Transverse colon (tissue), 4 donors: ENCODE results near the gene RNFT2. TPM values are rescaled to one million over a fixed set of nuclear protein-coding genes. Genes with fewer than 3 reads are reported as not detected.

Source experiments
- DNase-seq: peaks from one replicate; pipeline ENCODE4 v3.0.0-alpha.2; 2019
- H3K27ac ChIP-seq, 4 donors: fragments of 200-600 bp; sonication (generic); 2 replicates each; pipeline ENCODE4 v1.5.1; 2016 to 2018; ENCODE audit warnings: inconsistent platforms in 4 of 4
- H3K27me3 ChIP-seq: fragments of 200-600 bp; sonication (generic); 2 replicates; pipeline ENCODE4 v1.5.1; 2017; ENCODE audit warnings: inconsistent platforms
- H3K36me3 ChIP-seq, 4 donors: fragments of 200-600 bp; sonication (generic); 2 replicates each; pipeline ENCODE4 v1.5.1; 2017 to 2019; ENCODE audit warnings: inconsistent platforms in 4 of 4
- H3K4me1 ChIP-seq, 4 donors: fragments of 200-600 bp; sonication (generic); 2 replicates each; pipeline ENCODE4 v1.5.1; 2017 to 2020; ENCODE audit warnings: inconsistent platforms in 4 of 4
- H3K4me3 ChIP-seq, 4 donors: fragments of 200-600 bp; sonication (generic); 1 replicate in 1 of 4; 2 replicates in 3 of 4; pipeline versions ENCODE4 v1.5.1 to v1.6.1; 2017 to 2019; ENCODE audit warnings: inconsistent platforms in 4 of 4
- H3K9me3 ChIP-seq, 2 donors: fragments of 200-600 bp; sonication (generic); 2 replicates each; pipeline ENCODE4 v1.5.1; 2017 to 2019; ENCODE audit warnings: inconsistent platforms in 2 of 2
- EP300 ChIP-seq: sonication (generic); formaldehyde crosslinking; IDR thresholded peaks from one replicate; pipeline ENCODE4 v1.6.1; 2017; ENCODE audit warnings: antibody characterized with exemption, low read depth
- POLR2A ChIP-seq: fragments of 450-650 bp; IDR thresholded peaks from one replicate; pipeline ENCODE4 v1.6.1; 2016; ENCODE audit warnings: antibody characterized with exemption, mild to moderate bottlenecking, moderate library complexity
- POLR2AphosphoS5 ChIP-seq, 3 donors: sonication (generic); formaldehyde crosslinking; IDR thresholded peaks; one replicate each; pipeline ENCODE4 v1.6.1; 2016; ENCODE audit warnings: antibody characterized with exemption in 3 of 3
- WGBS, 2 donors: methylation state at CpG; one replicate each; pipeline ENCODE4 v1.1.5; 2018; ENCODE audit warnings: low coverage in 1 of 2; 5-methylcytosine and 5-hydroxymethylcytosine counted together
- in situ Hi-C, 4 donors: fragments of 200-750 bp; cut with MboI; loops; one replicate each; pipeline versions ENCODE4 v1.15.0 to v1.15.1; 2017; ENCODE audit warnings: low sequenced_read_pairs in 3 of 4, low pct_ligation_motif_present in 1 of 4, low pct_unique_long_range_greater_than_20kb in 1 of 4
- intact Hi-C: fragments of 100-400 bp; cut with DNase I; formaldehyde crosslinking; loops from one replicate; pipeline ENCODE4 v1.15.1; 2023; ENCODE audit warnings: low total_unique reads
- total RNA-seq, 4 donors: library from RNA; depleted of rRNA; stranded (reverse); fragments of >200 nt; gene quantifications; one replicate each; pipeline ENCODE4 v1.1.0, GENCODE V29; 2016
- TF ChIP-seq, protein P1 (sequence below), 5 experiments: fragments of 200-600 bp in 3 of 5; fragments of 450-650 bp in 2 of 5; sonication (generic) in 3 of 5; IDR thresholded peaks; 1 replicate in 2 of 5; 2 replicates in 3 of 5; pipeline ENCODE4 v1.5.1; 2016 to 2017; ENCODE audit warnings: antibody characterized with exemption in 5 of 5, inconsistent platforms in 3 of 5, mild to moderate bottlenecking in 2 of 5, moderate library complexity in 1 of 5

The RNFT2 gene
- total RNA-seq, 4 donors from 2014 or later: 0.20 to 1.1 (median 0.68) TPM; not detected in 1

DNA sequence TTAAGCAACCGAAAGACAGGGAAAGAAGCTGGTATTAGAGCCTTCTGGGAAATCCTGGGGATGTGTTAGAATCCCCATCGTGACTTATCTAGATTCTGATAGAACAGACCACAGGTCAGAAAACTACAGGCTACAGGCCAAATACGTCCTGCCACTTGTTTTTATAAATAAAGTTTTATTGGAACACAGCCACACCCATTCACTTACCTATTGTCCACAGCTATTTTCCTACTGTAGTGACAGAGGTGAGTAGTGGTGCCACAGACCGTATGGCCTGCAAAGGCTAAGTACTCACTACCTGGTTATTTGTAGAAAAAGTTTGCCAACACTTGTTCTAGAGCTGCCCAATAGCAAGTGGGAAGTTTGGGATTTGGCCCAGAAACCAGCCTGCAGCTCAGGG is 89.3 kb downstream of the RNFT2 start:
- 76 to 82% methylated on average over 2 to 4 of the region's 4 CpGs for WGBS, 2 donors
- Histone ChIP-seq H3K9me3 (peaks cover 0 to 6% of the 10 kb centered on the region in 2 donors), H3K27me3 (no peaks in the 10 kb centered on the region), H3K4me1 (no peaks in the 10 kb centered on the region), H3K4me3 (no peak overlapping the region), H3K36me3 (no peaks in the 10 kb centered on the region), H3K27ac (no peak overlapping the region)
- in situ Hi-C loops: loop anchor here in 1 of 4 donors (10.0 kb wide), 1 partner anchor 93 kb away; the partner anchor contains the start of genes RNFT2 and SPRING1
- intact Hi-C loops: no loop called here
- DNase-seq: no peak
- TF ChIP-seq EP300 (no peak), POLR2A (no peak), POLR2AphosphoS5 (IDR thresholded peaks at IDR 0.05) (no peak)
- TF ChIP-seq, protein P1, sequence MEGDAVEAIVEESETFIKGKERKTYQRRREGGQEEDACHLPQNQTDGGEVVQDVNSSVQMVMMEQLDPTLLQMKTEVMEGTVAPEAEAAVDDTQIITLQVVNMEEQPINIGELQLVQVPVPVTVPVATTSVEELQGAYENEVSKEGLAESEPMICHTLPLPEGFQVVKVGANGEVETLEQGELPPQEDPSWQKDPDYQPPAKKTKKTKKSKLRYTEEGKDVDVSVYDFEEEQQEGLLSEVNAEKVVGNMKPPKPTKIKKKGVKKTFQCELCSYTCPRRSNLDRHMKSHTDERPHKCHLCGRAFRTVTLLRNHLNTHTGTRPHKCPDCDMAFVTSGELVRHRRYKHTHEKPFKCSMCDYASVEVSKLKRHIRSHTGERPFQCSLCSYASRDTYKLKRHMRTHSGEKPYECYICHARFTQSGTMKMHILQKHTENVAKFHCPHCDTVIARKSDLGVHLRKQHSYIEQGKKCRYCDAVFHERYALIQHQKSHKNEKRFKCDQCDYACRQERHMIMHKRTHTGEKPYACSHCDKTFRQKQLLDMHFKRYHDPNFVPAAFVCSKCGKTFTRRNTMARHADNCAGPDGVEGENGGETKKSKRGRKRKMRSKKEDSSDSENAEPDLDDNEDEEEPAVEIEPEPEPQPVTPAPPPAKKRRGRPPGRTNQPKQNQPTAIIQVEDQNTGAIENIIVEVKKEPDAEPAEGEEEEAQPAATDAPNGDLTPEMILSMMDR (IDR thresholded peaks at IDR 0.05): no peak

DNA sequence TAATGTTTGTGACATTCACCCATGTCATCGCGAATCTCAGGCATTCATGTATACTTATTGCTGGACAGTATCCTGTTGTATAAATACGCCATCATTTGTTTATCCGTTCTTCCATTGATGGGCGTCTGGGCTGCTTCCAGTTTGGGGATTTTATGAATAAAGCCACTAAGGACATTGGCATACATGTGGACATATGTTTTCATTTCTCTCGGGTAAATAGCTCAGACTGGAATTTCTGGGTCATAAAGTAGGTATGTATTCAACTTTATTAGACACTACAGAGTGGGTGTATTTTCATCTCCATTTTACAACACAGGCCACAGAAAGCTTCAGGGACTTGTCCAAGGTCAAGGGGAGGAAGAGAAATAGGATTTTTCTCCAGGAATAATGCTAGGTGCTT is 94.2 kb downstream of the RNFT2 start:
- H3K4me3 ChIP-seq: no peak overlapping the region
- WGBS, 2 donors: 26 to 40% methylated on average over 1 to 6 of the region's 6 CpGs

DNA sequence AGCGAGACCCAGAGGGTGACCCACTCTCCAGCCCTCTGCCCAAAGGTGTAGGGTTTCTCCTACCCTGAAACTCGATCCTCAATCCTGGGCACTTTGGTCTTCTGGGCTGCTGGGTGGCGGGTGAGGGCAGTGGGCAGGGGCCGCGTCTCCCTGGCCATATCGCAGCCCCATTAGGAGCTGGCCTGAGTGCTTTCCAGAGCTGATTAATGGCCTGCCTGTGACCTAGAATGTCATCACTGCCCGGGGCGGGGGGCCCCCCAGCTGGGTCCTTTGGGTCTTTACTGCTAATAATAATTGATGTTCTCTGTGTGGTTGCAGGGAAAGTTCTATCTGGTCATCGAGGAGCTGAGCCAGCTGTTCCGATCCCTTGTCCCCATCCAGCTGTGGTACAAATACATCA is 95.4 kb downstream of the RNFT2 start:
- Histone ChIP-seq H3K4me1 (no peaks in the 10 kb centered on the region), H3K36me3 (no peaks in the 10 kb centered on the region), H3K9me3 (no peaks in the 10 kb centered on the region), H3K4me3 (no peak overlapping the region), H3K27ac (no peak overlapping the region), H3K27me3 (no peaks in the 10 kb centered on the region)
- TF ChIP-seq POLR2A: no peak
- TF ChIP-seq, protein P1 (IDR thresholded peaks at IDR 0.05): no peak
- TF ChIP-seq EP300: no peak
- no peak for TF ChIP-seq POLR2AphosphoS5 (IDR thresholded peaks at IDR 0.05)
- WGBS, 2 donors: 92% methylated on average over 10 of the region's 10 CpGs; no CpG with 5 or more reads in 1 of the 2 donors
- intact Hi-C loops: no loop called here
- in situ Hi-C loops: no loop called here
- no peak for DNase-seq

More for the DNA sequence above, 94.2 kb downstream of the RNFT2 start:
- H3K9me3 ChIP-seq: no peaks in the 10 kb centered on the region
- H3K27me3 ChIP-seq: no peaks in the 10 kb centered on the region
- TF ChIP-seq, protein P1 (IDR thresholded peaks at IDR 0.05): no peak
- TF ChIP-seq POLR2A: no peak
- TF ChIP-seq POLR2AphosphoS5 (IDR thresholded peaks at IDR 0.05): no peak
- TF ChIP-seq EP300: no peak
- intact Hi-C loops (no loop called here), in situ Hi-C loops (no loop called here)
- no peaks in the 10 kb centered on the region for H3K36me3 ChIP-seq
- no peak for DNase-seq
- no peaks in the 10 kb centered on the region for H3K4me1 ChIP-seq
- no peak overlapping the region for H3K27ac ChIP-seq

DNA sequence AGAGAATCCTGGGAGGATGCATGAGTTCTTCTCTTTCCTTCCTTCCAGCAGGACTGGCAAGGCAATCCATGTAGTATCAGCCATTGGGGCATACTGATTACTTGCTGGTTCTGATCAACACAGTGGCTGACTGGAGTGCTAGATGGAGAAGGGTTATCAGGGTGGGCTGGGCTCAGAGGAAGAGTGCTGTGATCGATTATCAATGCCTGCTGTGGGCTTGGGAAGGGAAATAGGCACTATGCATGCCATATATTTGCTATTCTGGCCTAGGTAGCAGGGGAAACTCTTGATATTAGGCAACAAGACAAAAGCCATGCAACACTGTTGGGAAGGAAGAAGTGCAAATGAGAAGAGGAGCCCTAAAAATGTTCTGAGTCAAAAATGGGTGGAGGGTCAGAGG is 97.4 kb downstream of the RNFT2 start:
- H3K4me3 ChIP-seq: no peak overlapping the region
- WGBS, 2 donors: 67 to 94% methylated on average over 1 of the region's 1 CpG
- TF ChIP-seq POLR2AphosphoS5 (IDR thresholded peaks at IDR 0.05) (no peak), POLR2A (no peak), EP300 (no peak)
- TF ChIP-seq, protein P1 (IDR thresholded peaks at IDR 0.05): no peak
- DNase-seq: no peak
- no peaks in the 10 kb centered on the region for H3K9me3 ChIP-seq
- no peaks in the 10 kb centered on the region for H3K36me3 ChIP-seq
- H3K4me1 ChIP-seq: no peaks in the 10 kb centered on the region
- intact Hi-C loops (no loop called here), in situ Hi-C loops (no loop called here)
- no peak overlapping the region for H3K27ac ChIP-seq
- H3K27me3 ChIP-seq: no peaks in the 10 kb centered on the region
